Measurements from ENCODE around the gene LYRM1. TPM values are rescaled to one million over a fixed set of nuclear protein-coding genes. Genes with fewer than 3 reads are reported as not detected.
A peak's percentile ranks its signal among the peaks of the same experiment; 100 is the strongest.
"Not testable (repeated sequence)": the region's sequence is repeated elsewhere in the genome, so short reads cannot be mapped to it uniquely, and the experiment has no call there.

Gene LYRM1
- total RNA-seq, 4 donors from 2014 or later: 24.3 to 27.3 (median 25.5) TPM

- no peak overlapping the region for H3K4me3 ChIP-seq (ENCODE audit: low read depth, poor library complexity, severe bottlenecking)
- no peak for DNase-seq (ENCODE audit: low spot score in 2 of 2)
- intact Hi-C loops (cut with DNase I; ENCODE audit: low total_unique reads): no loop called here
- WGBS, 2 donors: 72% methylated on average over 2 of the region's 2 CpGs
- TF ChIP-seq POLR2A (IDR thresholded peaks at IDR 0.05): no peak
- no peak for TF ChIP-seq CTCF (IDR thresholded peaks at IDR 0.05)
Measured at GRCh38 chr16:20857281-20857680, 43.3 kb upstream of the LYRM1 start.

- DNase-seq (ENCODE audit: low spot score in 2 of 2): no peak
- WGBS, 2 donors: 82 to 88% methylated on average over 3 of the region's 3 CpGs
- intact Hi-C loops (cut with DNase I; ENCODE audit: low total_unique reads): no loop called here
- no peak overlapping the region for H3K4me3 ChIP-seq (ENCODE audit: low read depth, poor library complexity, severe bottlenecking)
- TF ChIP-seq CTCF (IDR thresholded peaks at IDR 0.05) (no peak), POLR2A (IDR thresholded peaks at IDR 0.05) (no peak)
Measured at GRCh38 chr16:20859229-20859628, 41.3 kb upstream of the LYRM1 start.

- DNase-seq (ENCODE audit: low spot score in 2 of 2): no peak
- no peak for TF ChIP-seq POLR2A (IDR thresholded peaks at IDR 0.05)
- intact Hi-C loops (cut with DNase I; ENCODE audit: low total_unique reads): no loop called here
- WGBS, 2 donors: 35 to 36% methylated on average over 4 of the region's 4 CpGs
- no peak overlapping the region for H3K4me3 ChIP-seq (ENCODE audit: low read depth, poor library complexity, severe bottlenecking)
Measured at GRCh38 chr16:20859699-20860098, 40.9 kb upstream of the LYRM1 start.

GRCh38 chr16:20860361-20860760 lies 40.2 kb upstream of the LYRM1 start:
- no peak for DNase-seq (ENCODE audit: low spot score in 2 of 2)

GRCh38 chr16:20860995-20861394 lies 39.6 kb upstream of the LYRM1 start:
- intact Hi-C loops (cut with DNase I; ENCODE audit: low total_unique reads); DNase-seq (ENCODE audit: low spot score in 2 of 2): not testable (repeated sequence)
- 60 to 72% methylated on average over 4 of the region's 4 CpGs for WGBS, 2 donors

More at GRCh38 chr16:20860361-20860760, 40.2 kb upstream of the LYRM1 start:
- intact Hi-C loops (cut with DNase I; ENCODE audit: low total_unique reads): no loop called here
- H3K4me3 ChIP-seq (ENCODE audit: low read depth, poor library complexity, severe bottlenecking): no peak overlapping the region
- no peak for TF ChIP-seq POLR2A (IDR thresholded peaks at IDR 0.05)
- TF ChIP-seq CTCF (IDR thresholded peaks at IDR 0.05): no peak
- WGBS, 2 donors: 74 to 81% methylated on average over 4 of the region's 4 CpGs

DNA sequence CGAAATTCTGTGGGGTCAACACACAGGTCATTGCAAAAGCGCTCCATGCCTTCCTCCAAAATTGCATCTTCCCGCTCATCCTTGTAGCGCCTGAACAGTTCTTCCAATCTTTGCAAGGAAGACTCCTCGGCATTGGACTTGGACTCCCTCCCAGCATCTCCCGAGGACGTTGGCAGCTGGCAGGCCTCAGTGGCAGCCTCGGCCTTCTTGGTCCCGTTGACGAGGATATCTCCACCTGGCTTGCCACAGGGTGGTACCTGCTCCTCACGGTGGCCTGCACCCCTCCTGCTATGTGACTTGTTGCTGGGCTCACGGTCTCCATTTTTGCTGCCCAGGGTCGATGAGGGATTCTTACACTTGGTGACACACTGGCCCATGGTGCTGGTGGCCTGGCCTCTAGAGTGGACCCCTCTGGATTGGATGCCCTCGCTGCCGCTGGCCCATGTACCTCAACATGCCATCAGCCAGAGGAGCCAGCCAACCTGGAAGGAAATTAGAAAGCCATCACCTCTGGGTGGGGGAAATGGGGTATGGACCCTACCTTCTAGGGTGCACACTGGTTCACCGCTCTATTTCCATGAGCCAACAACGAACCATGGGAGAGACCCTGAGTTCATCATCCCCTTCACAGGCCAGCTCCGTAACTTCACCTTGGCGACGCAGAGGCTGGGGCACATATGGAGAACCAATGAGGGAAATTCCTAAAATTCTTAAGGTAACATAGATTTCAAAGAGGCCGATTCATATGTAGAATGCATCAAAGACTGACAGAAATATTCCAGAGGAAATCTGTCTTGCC lies 38.2 kb upstream of the LYRM1 start:
- intact Hi-C loops (cut with DNase I; ENCODE audit: low total_unique reads): no loop called here
- DNase-seq (ENCODE audit: low spot score in 2 of 2): peak in 1 of 2 donors; percentile 56
- no peak overlapping the region for H3K4me3 ChIP-seq (ENCODE audit: low read depth, poor library complexity, severe bottlenecking)
- TF ChIP-seq POLR2A (IDR thresholded peaks at IDR 0.05) (no peak), CTCF (IDR thresholded peaks at IDR 0.05) (no peak)
- WGBS, 2 donors: 91 to 94% methylated on average over 20 of the region's 21 CpGs

More at GRCh38 chr16:20860995-20861394, 39.6 kb upstream of the LYRM1 start:
- not testable (repeated sequence) for H3K4me3 ChIP-seq (ENCODE audit: low read depth, poor library complexity, severe bottlenecking)

DNA sequence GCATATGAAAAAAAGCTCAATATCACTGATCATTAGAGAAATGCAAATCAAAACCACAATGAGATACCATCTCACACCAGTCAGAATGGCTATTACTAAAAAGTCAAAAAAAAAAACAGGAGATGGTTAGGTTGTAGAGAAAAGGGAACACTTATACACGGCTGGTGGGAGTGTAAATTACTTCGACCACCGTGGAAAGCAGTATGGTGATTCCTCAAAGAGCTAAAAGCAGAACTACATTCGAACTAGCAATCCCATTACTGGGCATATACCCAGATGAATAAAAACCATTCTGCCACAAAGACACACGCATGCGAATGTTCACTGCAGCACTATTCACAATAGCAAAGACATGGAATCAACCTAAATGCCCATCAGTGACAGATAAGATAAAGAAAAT lies 36.2 kb upstream of the LYRM1 start:
- DNase-seq (ENCODE audit: low spot score in 2 of 2); intact Hi-C loops (cut with DNase I; ENCODE audit: low total_unique reads); H3K4me3 ChIP-seq (ENCODE audit: low read depth, poor library complexity, severe bottlenecking): not testable (repeated sequence)
- WGBS, 2 donors: 93 to 94% methylated on average over 6 of the region's 6 CpGs

Measured in lower leg skin (tissue), 4 donors.